Progenitor cell of endocrine pancreas (in vitro differentiated cells): ENCODE data around the gene NBEAL2. TPM values are rescaled to one million over a fixed set of nuclear protein-coding genes. Genes with fewer than 3 reads are reported as not detected.

Experiments used
- DNase-seq: peaks from one replicate; pipeline ENCODE4 v3.0.0; 2021; ENCODE audit warnings: low spot score; ENCODE audit not compliant: unreplicated experiment
- H3K27ac Mint-ChIP-seq: 2 replicates; pipeline ENCODE4 v1.8.0; 2021; ENCODE audit warnings: mild to moderate bottlenecking, moderate library complexity, mixed read lengths
- H3K27me3 Mint-ChIP-seq: 2 replicates; pipeline ENCODE4 v1.8.0; 2021; ENCODE audit warnings: mixed read lengths
- H3K36me3 Mint-ChIP-seq: 2 replicates; pipeline ENCODE4 v1.8.0; 2022; ENCODE audit warnings: mixed read lengths; ENCODE audit not compliant: insufficient read depth
- H3K4me1 Mint-ChIP-seq: 2 replicates; pipeline ENCODE4 v1.8.0; 2021; ENCODE audit warnings: low read depth, mixed read lengths
- H3K4me3 Mint-ChIP-seq: 2 replicates; pipeline ENCODE4 v1.8.0; 2021; ENCODE audit warnings: low read depth, mild to moderate bottlenecking, moderate library complexity, mixed read lengths
- H3K9me3 Mint-ChIP-seq: 2 replicates; pipeline ENCODE4 v1.8.0; 2021; ENCODE audit warnings: low read depth, mixed read lengths
- CTCF ChIP-seq: fragments of 200-600 bp; sonication (generic); IDR thresholded peaks from one replicate; pipeline ENCODE4 v1.5.0; 2021; ENCODE audit warnings: antibody characterized with exemption, mild to moderate bottlenecking; ENCODE audit not compliant: unreplicated experiment
- total RNA-seq: library from RNA; stranded (reverse); gene quantifications from 2 replicates; pipeline ENCODE4 v1.2.1, GENCODE V29; 2021

NBEAL2 gene
- total RNA-seq, 1 donor from 2014 or later = 320 TPM

DNA sequence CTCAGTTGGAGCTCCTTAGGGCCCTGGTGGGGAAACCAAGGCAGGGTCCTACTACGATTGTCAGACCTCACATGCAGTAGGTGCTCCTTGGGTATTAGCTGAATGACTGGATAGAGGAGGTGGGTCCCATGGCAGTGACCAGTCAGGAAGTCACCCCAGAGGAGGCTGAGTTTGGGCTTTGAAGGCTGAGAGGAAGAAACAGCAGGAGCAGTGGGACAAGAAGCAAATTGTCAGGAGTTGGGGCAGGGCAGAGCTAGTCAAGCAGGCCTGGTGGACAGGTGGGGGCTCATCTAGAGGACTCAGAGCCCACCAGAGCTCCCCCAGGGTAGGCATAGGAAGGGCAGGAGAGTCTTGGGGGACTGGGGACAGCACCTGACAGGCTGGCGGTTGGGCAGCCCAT is 3.1 kb downstream of the NBEAL2 start:
- Mint-ChIP-seq H3K4me3 (no peak overlapping the region), H3K27ac (peak overlapping the region; percentile 91)

DNA sequence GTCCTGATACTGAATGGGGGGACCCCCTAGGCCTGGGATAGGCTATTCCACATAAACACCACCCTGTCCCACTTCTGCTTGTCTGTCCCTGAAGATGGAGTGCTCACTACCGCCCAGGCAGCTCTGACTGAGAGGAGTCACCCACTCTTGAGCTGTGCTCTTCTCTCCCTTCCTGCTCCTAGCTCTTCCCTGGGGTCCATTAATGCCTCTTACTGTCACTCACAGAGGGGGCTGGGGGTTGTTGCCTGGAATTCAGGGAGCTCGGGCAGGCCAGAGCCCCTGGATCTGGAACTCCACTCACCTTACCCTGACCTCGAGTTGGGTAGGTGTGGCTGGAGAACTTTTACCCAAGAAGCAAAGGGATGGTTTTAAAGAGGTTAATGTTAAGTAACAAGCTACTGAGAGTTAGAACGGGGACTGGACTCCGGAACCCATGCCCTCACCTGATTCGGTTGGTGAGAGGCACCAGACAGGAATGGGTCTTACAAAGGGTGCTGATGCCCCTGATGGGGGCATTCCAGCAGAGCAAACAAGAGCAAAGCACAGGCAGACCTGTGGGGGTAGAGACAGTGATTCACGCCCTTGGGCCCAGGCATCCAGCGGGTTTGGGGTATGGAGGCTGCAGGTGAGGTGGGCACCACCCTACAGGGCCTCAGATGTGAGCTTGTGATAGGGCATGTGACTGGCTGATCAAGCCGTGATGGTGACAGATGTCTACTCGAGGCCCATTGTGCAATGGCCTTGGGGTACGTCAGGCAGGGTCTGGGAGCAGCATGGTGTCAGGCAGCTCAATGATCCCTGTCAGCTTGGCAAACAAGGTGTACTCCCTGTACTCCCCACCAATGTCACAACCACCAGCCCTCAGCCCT is 5.4 kb downstream of the NBEAL2 start:
- no peaks in the 10 kb centered on the region for H3K27me3 Mint-ChIP-seq
- H3K27ac Mint-ChIP-seq = no peak overlapping the region
- DNase-seq = no peak
- H3K9me3 Mint-ChIP-seq = no peaks in the 10 kb centered on the region
- H3K36me3 Mint-ChIP-seq = peaks cover 5% of the 10 kb centered on the region
- H3K4me1 Mint-ChIP-seq = peaks cover 36% of the 10 kb centered on the region
- H3K4me3 Mint-ChIP-seq = no peak overlapping the region
- TF ChIP-seq CTCF = no peak

More for the DNA sequence above, 3.1 kb downstream of the NBEAL2 start:
- Mint-ChIP-seq H3K27me3 (no peaks in the 10 kb centered on the region), H3K9me3 (no peaks in the 10 kb centered on the region), H3K4me1 (peaks cover 46% of the 10 kb centered on the region), H3K36me3 (peaks cover 1% of the 10 kb centered on the region)
- DNase-seq = no peak
- no peak for TF ChIP-seq CTCF

GRCh38 chr3:46985588-46985987 is 6.1 kb downstream of the NBEAL2 start:
- no peak for DNase-seq
- Mint-ChIP-seq H3K4me1 (peaks cover 35% of the 10 kb centered on the region), H3K4me3 (no peak overlapping the region), H3K27ac (no peak overlapping the region), H3K36me3 (peaks cover 10% of the 10 kb centered on the region), H3K9me3 (no peaks in the 10 kb centered on the region), H3K27me3 (no peaks in the 10 kb centered on the region)
- no peak for TF ChIP-seq CTCF

GRCh38 chr3:46986055-46986730 is 6.7 kb downstream of the NBEAL2 start:
- TF ChIP-seq CTCF = no peak
- H3K27ac Mint-ChIP-seq = peak overlapping the region; percentile 14
- H3K4me1 Mint-ChIP-seq = peaks cover 31% of the 10 kb centered on the region
- H3K27me3 Mint-ChIP-seq = no peaks in the 10 kb centered on the region
- H3K9me3 Mint-ChIP-seq = no peaks in the 10 kb centered on the region
- DNase-seq = no peak
- no peak overlapping the region for H3K4me3 Mint-ChIP-seq
- H3K36me3 Mint-ChIP-seq = peaks cover 10% of the 10 kb centered on the region

- no peak for TF ChIP-seq CTCF
- H3K4me3 Mint-ChIP-seq = no peak overlapping the region
- H3K4me1 Mint-ChIP-seq = peaks cover 25% of the 10 kb centered on the region
- no peaks in the 10 kb centered on the region for H3K27me3 Mint-ChIP-seq
- no peak for DNase-seq
- H3K27ac Mint-ChIP-seq = no peak overlapping the region
- H3K36me3 Mint-ChIP-seq = peaks cover 10% of the 10 kb centered on the region
- no peaks in the 10 kb centered on the region for H3K9me3 Mint-ChIP-seq
Observed at GRCh38 chr3:46986782-46987310, 7.4 kb downstream of the NBEAL2 start.
